Natural killer cell (primary cell): ENCODE measurements around the gene EFCAB8. TPM values are rescaled to one million over a fixed set of nuclear protein-coding genes. Genes with fewer than 3 reads are reported as not detected.

ENCODE experiments used
- ATAC-seq, 3 donors: fragments of 150-1000 bp in 2 of 3; fragments of 200-7000 bp in 1 of 3; cut with Tn5 transposase; 1 replicate in 1 of 3; 2 replicates in 2 of 3; pipeline ENCODE4 v1.10.0; 2021; ENCODE audit warnings: mild to moderate bottlenecking in 2 of 3, moderate library complexity in 2 of 3
- DNase-seq, 2 donors: peaks; one replicate each; pipeline versions ENCODE4 v3.0.0 to v3.0.0-alpha.2; 2013 to 2021; ENCODE audit warnings: mixed read lengths in 1 of 2
- H3K27ac ChIP-seq: one replicate; pipeline ENCODE4 v1.5.1; 2013; ENCODE audit warnings: mild to moderate bottlenecking, low read length
- H3K27me3 ChIP-seq: one replicate; pipeline ENCODE4 v1.6.1; 2013; ENCODE audit warnings: low read length; ENCODE audit not compliant: control insufficient read depth, insufficient read depth
- H3K36me3 ChIP-seq: one replicate; pipeline ENCODE4 v1.6.1; 2013; ENCODE audit warnings: low read length; ENCODE audit not compliant: control insufficient read depth, insufficient read depth
- H3K4me1 ChIP-seq: one replicate; pipeline ENCODE4 v1.6.1; 2013; ENCODE audit warnings: low read length; ENCODE audit not compliant: control insufficient read depth, insufficient read depth
- H3K4me3 ChIP-seq: one replicate; pipeline ENCODE4 v1.5.1; 2013; ENCODE audit warnings: low read length
- H3K9me3 ChIP-seq: one replicate; pipeline ENCODE4 v1.6.1; 2013; ENCODE audit warnings: low read length; ENCODE audit not compliant: control insufficient read depth, insufficient read depth
- H3K27ac Mint-ChIP-seq, 2 donors: one replicate each; pipeline ENCODE4 v1.8.0; 2022; ENCODE audit warnings: mild to moderate bottlenecking in 2 of 2, mixed read lengths in 2 of 2, moderate library complexity in 1 of 2
- H3K27me3 Mint-ChIP-seq, 2 donors: one replicate each; pipeline ENCODE4 v1.8.0; 2022; ENCODE audit warnings: low read depth in 2 of 2, mixed read lengths in 2 of 2
- H3K36me3 Mint-ChIP-seq: one replicate; pipeline ENCODE4 v1.8.0; 2022; ENCODE audit warnings: mixed read lengths
- H3K4me1 Mint-ChIP-seq, 2 donors: one replicate each; pipeline ENCODE4 v1.8.0; 2022; ENCODE audit warnings: mixed read lengths in 2 of 2
- H3K4me3 Mint-ChIP-seq: one replicate; pipeline ENCODE4 v1.8.0; 2022; ENCODE audit warnings: mild to moderate bottlenecking, moderate library complexity, mixed read lengths
- H3K9me3 Mint-ChIP-seq, 2 donors: one replicate each; pipeline ENCODE4 v1.8.0; 2022; ENCODE audit warnings: mixed read lengths in 2 of 2
- CTCF ChIP-seq: fragments of 200-600 bp; IDR thresholded peaks from one replicate; pipeline ENCODE4 v1.8.0; 2022; ENCODE audit warnings: antibody characterized with exemption
- WGBS: methylation state at CpG from one replicate; pipeline ENCODE4 v1.1.7; 2013; ENCODE audit warnings: missing lambda C conversion rate; ENCODE audit not compliant: insufficient coverage; 5-methylcytosine and 5-hydroxymethylcytosine counted together
- intact Hi-C: fragments of 100-400 bp; cut with micrococcal nuclease; formaldehyde crosslinking; loops from one replicate; pipeline ENCODE4 v1.14.2; 2022
- total RNA-seq, 4 donors: library from RNA; stranded (reverse); fragments of 120-200 nt in 1 of 4; gene quantifications; one replicate each; pipeline versions ENCODE4 v1.2.3 to v1.2.4, GENCODE V29; 2013 to 2022

The EFCAB8 gene
- total RNA-seq, 3 donors from 2014 or later (not counting 1 experiment from before 2014, with no cell fraction given): 1.2 to 2.9 (median 2.3) TPM

GRCh38 chr20:32831982-32832381 is 26.7 kb upstream of the EFCAB8 start:
- Histone ChIP-seq H3K27me3 (no peaks in the 10 kb centered on the region), H3K27ac (no peak overlapping the region), H3K4me3 (no peak overlapping the region), H3K9me3 (no peaks in the 10 kb centered on the region), H3K36me3 (peaks cover 30% of the 10 kb centered on the region), H3K4me1 (peaks cover 14% of the 10 kb centered on the region)
- Mint-ChIP-seq H3K4me3 (peak overlapping the region; percentile 61), H3K9me3 (no peaks in the 10 kb centered on the region), H3K27ac (peak overlapping the region; percentile 72 to 76), H3K36me3 (peaks cover 10% of the 10 kb centered on the region), H3K27me3 (no peaks in the 10 kb centered on the region), H3K4me1 (peaks cover 42 to 57% of the 10 kb centered on the region in 2 donors)
- DNase-seq (no peak), ATAC-seq (no peak)
- intact Hi-C loops: no loop called here
- WGBS: 94% methylated on average over 5 of the region's 5 CpGs
- TF ChIP-seq CTCF: no peak

GRCh38 chr20:32832664-32833063 is 26.1 kb upstream of the EFCAB8 start:
- ATAC-seq (peak; percentile 70 to 85 (median 81)), DNase-seq (peak; percentile 36 to 57)
- Histone ChIP-seq H3K36me3 (peaks cover 35% of the 10 kb centered on the region), H3K27me3 (no peaks in the 10 kb centered on the region), H3K27ac (no peak overlapping the region), H3K4me3 (no peak overlapping the region), H3K4me1 (peaks cover 14% of the 10 kb centered on the region), H3K9me3 (no peaks in the 10 kb centered on the region)
- no peak for TF ChIP-seq CTCF
- peak overlapping the region; percentile 61 for H3K4me3 Mint-ChIP-seq
- no peaks in the 10 kb centered on the region for H3K9me3 Mint-ChIP-seq
- H3K27me3 Mint-ChIP-seq: no peaks in the 10 kb centered on the region
- intact Hi-C loops: no loop called here
- WGBS: 66% methylated on average over 11 of the region's 11 CpGs
- peaks cover 42 to 57% of the 10 kb centered on the region in 2 donors for H3K4me1 Mint-ChIP-seq
- H3K36me3 Mint-ChIP-seq: peaks cover 8% of the 10 kb centered on the region
- peak overlapping the region; percentile 72 to 76 for H3K27ac Mint-ChIP-seq

GRCh38 chr20:32834972-32835371 is 23.8 kb upstream of the EFCAB8 start:
- Histone ChIP-seq H3K9me3 (no peaks in the 10 kb centered on the region), H3K4me1 (peaks cover 14% of the 10 kb centered on the region), H3K4me3 (no peak overlapping the region), H3K27me3 (no peaks in the 10 kb centered on the region), H3K36me3 (peaks cover 51% of the 10 kb centered on the region), H3K27ac (no peak overlapping the region)
- peaks cover 36 to 38% of the 10 kb centered on the region in 2 donors for H3K4me1 Mint-ChIP-seq
- DNase-seq: no peak
- no peak for ATAC-seq
- intact Hi-C loops: no loop called here
- TF ChIP-seq CTCF: no peak
- H3K27me3 Mint-ChIP-seq: no peaks in the 10 kb centered on the region
- H3K4me3 Mint-ChIP-seq: no peak overlapping the region
- no peaks in the 10 kb centered on the region for H3K9me3 Mint-ChIP-seq
- no peak overlapping the region for H3K27ac Mint-ChIP-seq
- no peaks in the 10 kb centered on the region for H3K36me3 Mint-ChIP-seq

GRCh38 chr20:32837157-32837556 is 21.6 kb upstream of the EFCAB8 start:
- Mint-ChIP-seq H3K4me1 (peaks cover 27 to 34% of the 10 kb centered on the region in 2 donors), H3K27ac (no peak overlapping the region), H3K4me3 (no peak overlapping the region), H3K36me3 (peaks cover 7% of the 10 kb centered on the region), H3K27me3 (no peaks in the 10 kb centered on the region), H3K9me3 (no peaks in the 10 kb centered on the region)
- TF ChIP-seq CTCF: no peak
- H3K4me3 ChIP-seq: no peak overlapping the region
- H3K27ac ChIP-seq: no peak overlapping the region
- H3K9me3 ChIP-seq: no peaks in the 10 kb centered on the region
- ATAC-seq: no peak
- peaks cover 10% of the 10 kb centered on the region for H3K4me1 ChIP-seq
- H3K27me3 ChIP-seq: no peaks in the 10 kb centered on the region
- WGBS: 100% methylated on average over 1 of the region's 1 CpG
- intact Hi-C loops: no loop called here
- no peak for DNase-seq
- peaks cover 59% of the 10 kb centered on the region for H3K36me3 ChIP-seq
